T-helper 9 cell (primary cell): ENCODE results near the gene RIPK3.
"Not testable (repeated sequence)": the region's sequence is repeated elsewhere in the genome, so short reads cannot be mapped to it uniquely, and the experiment has no call there.

Experiments
- DNase-seq: peaks from one replicate; pipeline ENCODE4 v3.0.0-alpha.2; 2020

RIPK3 gene

GRCh38 chr14:24369463-24369862 is 29.7 kb upstream of the RIPK3 start:
- DNase-seq: no peak

- DNase-seq: no peak
Measured at GRCh38 chr14:24368562-24369252, 28.9 kb upstream of the RIPK3 start.

GRCh38 chr14:24368212-24368561 is 28.4 kb upstream of the RIPK3 start:
- DNase-seq: no peak

GRCh38 chr14:24367514-24368211 is 27.9 kb upstream of the RIPK3 start, which contains the start of gene NFATC4:
NFATC4 (plus strand) TSS chr14:24368184; CDS start chr14:24368341, 157 bp downstream.
- no peak for DNase-seq

- no peak for DNase-seq
Measured at GRCh38 chr14:24366721-24367513, 27.1 kb upstream of the RIPK3 start.

GRCh38 chr14:24366413-24366720 is 26.6 kb upstream of the RIPK3 start:
- DNase-seq: peak; percentile 15

- peak; percentile 28 for DNase-seq
Measured at GRCh38 chr14:24365600-24366412, 26.0 kb upstream of the RIPK3 start.

GRCh38 chr14:24364841-24365240 is 25.1 kb upstream of the RIPK3 start:
- no peak for DNase-seq

GRCh38 chr14:24363401-24363800 is 23.6 kb upstream of the RIPK3 start:
- no peak for DNase-seq

GRCh38 chr14:24362241-24362960 is 22.6 kb upstream of the RIPK3 start:
- no peak for DNase-seq

- DNase-seq: no peak
Measured at GRCh38 chr14:24361326-24361725, 21.5 kb upstream of the RIPK3 start.

- no peak for DNase-seq
Measured at GRCh38 chr14:24360281-24360680, 20.5 kb upstream of the RIPK3 start.

GRCh38 chr14:24356208-24356607 is 16.4 kb upstream of the RIPK3 start:
- no peak for DNase-seq

GRCh38 chr14:24355009-24355408 is 15.2 kb upstream of the RIPK3 start:
- no peak for DNase-seq

GRCh38 chr14:24354482-24354825 is 14.7 kb upstream of the RIPK3 start:
- DNase-seq: not testable (repeated sequence)

GRCh38 chr14:24353559-24354481 is 14.0 kb upstream of the RIPK3 start:
- no peak for DNase-seq

GRCh38 chr14:24351517-24351916 is 11.7 kb upstream of the RIPK3 start:
- no peak for DNase-seq

GRCh38 chr14:24349742-24350141 is 10.0 kb upstream of the RIPK3 start:
- DNase-seq: no peak

- DNase-seq: no peak
Measured at GRCh38 chr14:24348186-24348585, 8.4 kb upstream of the RIPK3 start.

GRCh38 chr14:24347134-24347533 is 7.3 kb upstream of the RIPK3 start:
- no peak for DNase-seq
